Gastroesophageal sphincter (tissue), 4 donors: ENCODE data around the gene PLA2G4D. TPM values are rescaled to one million over a fixed set of nuclear protein-coding genes. Genes with fewer than 3 reads are reported as not detected.

Experiments
- ATAC-seq: fragments of 150-250 bp; one replicate; pipeline ENCODE4 v1.9.1; 2016; ENCODE audit warnings: mild to moderate bottlenecking, moderate library complexity
- H3K27ac ChIP-seq, 4 donors: fragments of 200-600 bp; sonication (generic) in 3 of 4; 1 replicate in 3 of 4; 2 replicates in 1 of 4; pipeline ENCODE4 v1.5.1; 2016 to 2019
- H3K27me3 ChIP-seq: fragments of 200-600 bp; sonication (generic); one replicate; pipeline ENCODE4 v1.5.1; 2019
- H3K36me3 ChIP-seq, 2 donors: fragments of 200-600 bp; sonication (generic); one replicate each; pipeline ENCODE4 v1.5.1; 2019; ENCODE audit warnings: control low read depth in 1 of 2
- H3K4me1 ChIP-seq, 3 donors: fragments of 200-600 bp; sonication (generic); 1 replicate in 2 of 3; 2 replicates in 1 of 3; pipeline ENCODE4 v1.5.1; 2016 to 2019; ENCODE audit warnings: control low read depth in 2 of 3
- H3K4me3 ChIP-seq, 2 donors: fragments of 200-600 bp; sonication (generic); one replicate each; pipeline ENCODE4 v1.5.1; 2019; ENCODE audit warnings: mild to moderate bottlenecking in 1 of 2, moderate library complexity in 1 of 2
- H3K9me3 ChIP-seq, 3 donors: fragments of 200-600 bp; sonication (generic); one replicate each; pipeline ENCODE4 v1.5.1; 2017 to 2019; ENCODE audit warnings: control low read depth in 2 of 3
- EP300 ChIP-seq: sonication (generic); formaldehyde crosslinking; IDR thresholded peaks from one replicate; pipeline ENCODE4 v1.6.1; 2017; ENCODE audit warnings: antibody characterized with exemption, mild to moderate bottlenecking
- POLR2A ChIP-seq, 2 donors: fragments of 450-650 bp; IDR thresholded peaks; one replicate each; pipeline ENCODE4 v1.6.1; 2017; ENCODE audit warnings: antibody characterized with exemption in 2 of 2, mild to moderate bottlenecking in 2 of 2, moderate library complexity in 1 of 2
- POLR2AphosphoS5 ChIP-seq: sonication (generic); formaldehyde crosslinking; IDR thresholded peaks from one replicate; pipeline ENCODE4 v1.6.1; 2017; ENCODE audit warnings: antibody characterized with exemption
- whole genome bisulfite sequencing, 2 donors: methylation state at CpG; one replicate each; pipeline ENCODE4 v1.1.5; 2018; ENCODE audit warnings: low coverage in 1 of 2; 5-methylcytosine and 5-hydroxymethylcytosine counted together
- total RNA-seq, 4 donors: library from RNA; depleted of rRNA; stranded (reverse); fragments of >200 nt; gene quantifications; one replicate each; pipeline ENCODE4 v1.1.0, GENCODE V29; 2016
- TF ChIP-seq, protein P1 (sequence below), 4 experiments: fragments of 200-600 bp in 2 of 4; fragments of 450-650 bp in 2 of 4; sonication (generic) in 1 of 4; IDR thresholded peaks; one replicate each; pipeline ENCODE4 v1.5.1; 2017 to 2019; ENCODE audit warnings: antibody characterized with exemption in 4 of 4, mild to moderate bottlenecking in 2 of 4, moderate library complexity in 2 of 4

PLA2G4D gene
- total RNA-seq, 4 donors from 2014 or later, result not detected

DNA sequence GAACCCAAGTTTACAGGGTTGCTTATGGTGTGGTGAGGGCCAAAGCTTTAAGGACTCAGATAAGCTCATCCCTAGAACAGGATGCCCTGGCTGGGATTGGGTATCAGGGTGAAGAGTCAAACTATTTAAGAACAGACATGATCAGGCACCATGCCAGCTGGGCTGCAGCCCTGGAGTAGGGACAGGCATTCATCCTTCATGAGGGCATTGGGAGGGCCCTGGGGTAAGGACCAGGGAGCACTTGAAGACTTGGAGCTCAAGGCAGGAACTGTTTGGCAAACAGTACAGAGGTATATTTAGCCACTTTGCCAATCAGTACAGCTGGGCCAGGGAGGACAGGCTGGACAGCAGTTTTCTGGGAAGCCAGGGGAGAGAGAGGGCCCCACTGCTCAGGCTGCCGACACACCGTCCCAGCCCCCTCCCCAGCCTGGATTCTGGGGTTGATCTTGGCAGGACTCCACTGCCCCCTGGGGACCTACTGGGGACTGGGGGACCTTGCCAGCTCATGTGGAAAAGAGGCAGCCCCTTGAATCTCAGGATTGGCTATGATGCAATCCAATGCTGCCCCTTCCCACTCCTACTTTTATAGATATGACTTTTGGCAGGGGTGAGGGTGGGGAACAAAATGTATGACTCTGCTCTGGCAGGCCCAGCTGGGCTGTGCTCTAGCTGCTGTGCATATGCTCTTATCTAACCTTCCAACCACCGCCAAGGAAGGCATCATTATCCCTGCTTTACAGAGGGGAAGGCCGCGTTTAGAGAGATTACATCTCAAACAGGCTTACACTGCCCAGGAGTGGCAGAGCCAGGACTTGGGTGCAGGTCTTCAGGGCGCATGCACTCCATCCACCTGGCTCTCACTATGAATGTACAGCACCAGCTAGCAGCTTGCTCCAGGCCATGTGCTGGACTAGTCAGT, 75.8 kb downstream of the PLA2G4D start:
- Histone ChIP-seq H3K27me3 (no peaks in the 10 kb centered on the region), H3K4me3 (no peak overlapping the region), H3K27ac (no peak overlapping the region), H3K9me3 (no peaks in the 10 kb centered on the region), H3K4me1 (no peaks in the 10 kb centered on the region), H3K36me3 (no peaks in the 10 kb centered on the region)
- WGBS, 2 donors, result 0 to 81% methylated on average over 1 to 3 of the region's 6 CpGs
- no peak for TF ChIP-seq POLR2AphosphoS5
- no peak for TF ChIP-seq POLR2A (IDR thresholded peaks at IDR 0.05)
- TF ChIP-seq EP300, result no peak
- TF ChIP-seq, protein P1, sequence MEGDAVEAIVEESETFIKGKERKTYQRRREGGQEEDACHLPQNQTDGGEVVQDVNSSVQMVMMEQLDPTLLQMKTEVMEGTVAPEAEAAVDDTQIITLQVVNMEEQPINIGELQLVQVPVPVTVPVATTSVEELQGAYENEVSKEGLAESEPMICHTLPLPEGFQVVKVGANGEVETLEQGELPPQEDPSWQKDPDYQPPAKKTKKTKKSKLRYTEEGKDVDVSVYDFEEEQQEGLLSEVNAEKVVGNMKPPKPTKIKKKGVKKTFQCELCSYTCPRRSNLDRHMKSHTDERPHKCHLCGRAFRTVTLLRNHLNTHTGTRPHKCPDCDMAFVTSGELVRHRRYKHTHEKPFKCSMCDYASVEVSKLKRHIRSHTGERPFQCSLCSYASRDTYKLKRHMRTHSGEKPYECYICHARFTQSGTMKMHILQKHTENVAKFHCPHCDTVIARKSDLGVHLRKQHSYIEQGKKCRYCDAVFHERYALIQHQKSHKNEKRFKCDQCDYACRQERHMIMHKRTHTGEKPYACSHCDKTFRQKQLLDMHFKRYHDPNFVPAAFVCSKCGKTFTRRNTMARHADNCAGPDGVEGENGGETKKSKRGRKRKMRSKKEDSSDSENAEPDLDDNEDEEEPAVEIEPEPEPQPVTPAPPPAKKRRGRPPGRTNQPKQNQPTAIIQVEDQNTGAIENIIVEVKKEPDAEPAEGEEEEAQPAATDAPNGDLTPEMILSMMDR (IDR thresholded peaks at IDR 0.05), result no peak
- ATAC-seq, result no peak

Other genes with a start within 250 kb of the PLA2G4D start
- under 1 TPM; 0.13 to 0.93 (median 0.38) TPM for gene SPTBN5, start 200.5 kb downstream of the PLA2G4D start, total RNA-seq
- 10 to 100 TPM in 3 of 4 donors, 1 to 10 TPM in 1; 10.0 to 25.4 (median 20.3) TPM for gene EHD4, start 122.0 kb downstream of the PLA2G4D start, total RNA-seq
- gene PLA2G4E, start 73.5 kb downstream of the PLA2G4D start, total RNA-seq, result under 1 TPM in 2 of 4 donors, not detected in 2; 0.08 to 0.67 TPM
- gene PLA2G4F, start 62.1 kb upstream of the PLA2G4D start, total RNA-seq, result under 1 TPM in 2 of 4 donors, not detected in 2; 0.16 to 0.67 TPM
- 100 to 1,000 TPM in 1 of 4 donors, 10 to 100 TPM in 3; 53.5 to 104 (median 76.6) TPM for gene VPS39, start 113.7 kb upstream of the PLA2G4D start, total RNA-seq
- 10 to 100 TPM; 14.4 to 41.2 (median 19.7) TPM for gene GANC, start 178.6 kb upstream of the PLA2G4D start, total RNA-seq
- gene TMEM87A, start 178.9 kb upstream of the PLA2G4D start, total RNA-seq, result 10 to 100 TPM; 49.7 to 70.0 (median 65.9) TPM